Activated naive CD4-positive, alpha-beta T cell treated with Interleukin-2 at 50 U/mL for 16 hours (primary cell): Measurements from ENCODE around the gene MTA3.

Experiments
- DNase-seq: peaks from one replicate; pipeline ENCODE4 v3.0.0-alpha.2; 2020

Gene MTA3

GRCh38 chr2:42742740-42743658, 174.6 kb downstream of the MTA3 start:
- no peak for DNase-seq

- no peak for DNase-seq
Observed at GRCh38 chr2:42743659-42743990, 175.2 kb downstream of the MTA3 start.

GRCh38 chr2:42744545-42745082, 176.2 kb downstream of the MTA3 start:
- no peak for DNase-seq

GRCh38 chr2:42747422-42747821, 179.0 kb downstream of the MTA3 start:
- no peak for DNase-seq

GRCh38 chr2:42748840-42749239, 180.4 kb downstream of the MTA3 start:
- no peak for DNase-seq

GRCh38 chr2:42752314-42752713, 183.9 kb downstream of the MTA3 start:
- DNase-seq: no peak

GRCh38 chr2:42752816-42753813, 184.7 kb downstream of the MTA3 start:
- DNase-seq: no peak

- DNase-seq: no peak
Observed at GRCh38 chr2:42754021-42754775, 185.8 kb downstream of the MTA3 start.

- DNase-seq: no peak
Observed at GRCh38 chr2:42754776-42755140, 186.3 kb downstream of the MTA3 start.

- no peak for DNase-seq
Observed at GRCh38 chr2:42755191-42755880, 186.9 kb downstream of the MTA3 start.

- DNase-seq: no peak
Observed at GRCh38 chr2:42756150-42756775, 187.8 kb downstream of the MTA3 start.

- no peak for DNase-seq
Observed at GRCh38 chr2:42756966-42757513, 188.6 kb downstream of the MTA3 start.

GRCh38 chr2:42757981-42758740, 189.7 kb downstream of the MTA3 start:
- DNase-seq: no peak

GRCh38 chr2:42758751-42759150, 190.3 kb downstream of the MTA3 start:
- no peak for DNase-seq

- DNase-seq: no peak
Observed at GRCh38 chr2:42761554-42761953, 193.1 kb downstream of the MTA3 start.

- DNase-seq: no peak
Observed at GRCh38 chr2:42762155-42762554, 193.7 kb downstream of the MTA3 start.

- no peak for DNase-seq
Observed at GRCh38 chr2:42762823-42763804, 194.7 kb downstream of the MTA3 start.

- no peak for DNase-seq
Observed at GRCh38 chr2:42764096-42764495, 195.7 kb downstream of the MTA3 start, which contains the start of gene OXER1. Gene OXER1, minus strand, starts transcription at chr2:42764135. Its CDS starts 73 bp downstream, at chr2:42764062.

- no peak for DNase-seq
Observed at GRCh38 chr2:42764901-42765300, 196.5 kb downstream of the MTA3 start.
